ENCODE results near the gene FAF2. TPM values are rescaled to one million over a fixed set of nuclear protein-coding genes. Genes with fewer than 3 reads are reported as not detected.
"Not testable (repeated sequence)": the region's sequence is repeated elsewhere in the genome, so short reads cannot be mapped to it uniquely, and the experiment has no call there.

Gene FAF2
- total and polyA plus RNA-seq, 10 of the 15 experiments (the other 5 are each of a cell fraction or from before 2014, with no cell fraction given) = 19.0 to 45.1 (median 35.6) TPM

DNA sequence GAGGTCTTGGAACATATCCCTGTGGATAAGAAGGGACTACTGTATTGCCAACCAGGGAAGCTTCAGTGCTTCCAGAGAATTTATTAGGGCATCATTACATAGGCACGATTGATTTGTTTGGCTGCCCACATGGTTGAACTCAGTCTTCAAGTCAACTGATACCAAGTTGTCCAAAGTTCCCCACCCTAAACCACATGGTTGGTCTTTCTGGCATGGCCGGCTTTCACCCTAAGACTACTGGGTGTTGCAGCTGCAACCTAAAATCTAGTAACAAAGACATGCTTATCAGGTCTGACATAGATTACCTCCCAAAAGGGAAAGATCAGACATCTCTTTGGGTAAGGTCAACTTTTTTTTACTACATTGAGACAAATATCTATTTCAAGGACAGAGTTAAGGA is 37.0 kb downstream of the FAF2 start (continued):
- TF ChIP-seq, protein P1, sequence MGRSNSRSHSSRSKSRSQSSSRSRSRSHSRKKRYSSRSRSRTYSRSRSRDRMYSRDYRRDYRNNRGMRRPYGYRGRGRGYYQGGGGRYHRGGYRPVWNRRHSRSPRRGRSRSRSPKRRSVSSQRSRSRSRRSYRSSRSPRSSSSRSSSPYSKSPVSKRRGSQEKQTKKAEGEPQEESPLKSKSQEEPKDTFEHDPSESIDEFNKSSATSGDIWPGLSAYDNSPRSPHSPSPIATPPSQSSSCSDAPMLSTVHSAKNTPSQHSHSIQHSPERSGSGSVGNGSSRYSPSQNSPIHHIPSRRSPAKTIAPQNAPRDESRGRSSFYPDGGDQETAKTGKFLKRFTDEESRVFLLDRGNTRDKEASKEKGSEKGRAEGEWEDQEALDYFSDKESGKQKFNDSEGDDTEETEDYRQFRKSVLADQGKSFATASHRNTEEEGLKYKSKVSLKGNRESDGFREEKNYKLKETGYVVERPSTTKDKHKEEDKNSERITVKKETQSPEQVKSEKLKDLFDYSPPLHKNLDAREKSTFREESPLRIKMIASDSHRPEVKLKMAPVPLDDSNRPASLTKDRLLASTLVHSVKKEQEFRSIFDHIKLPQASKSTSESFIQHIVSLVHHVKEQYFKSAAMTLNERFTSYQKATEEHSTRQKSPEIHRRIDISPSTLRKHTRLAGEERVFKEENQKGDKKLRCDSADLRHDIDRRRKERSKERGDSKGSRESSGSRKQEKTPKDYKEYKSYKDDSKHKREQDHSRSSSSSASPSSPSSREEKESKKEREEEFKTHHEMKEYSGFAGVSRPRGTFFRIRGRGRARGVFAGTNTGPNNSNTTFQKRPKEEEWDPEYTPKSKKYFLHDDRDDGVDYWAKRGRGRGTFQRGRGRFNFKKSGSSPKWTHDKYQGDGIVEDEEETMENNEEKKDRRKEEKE (IDR thresholded peaks at IDR 0.05) = no peak

DNA sequence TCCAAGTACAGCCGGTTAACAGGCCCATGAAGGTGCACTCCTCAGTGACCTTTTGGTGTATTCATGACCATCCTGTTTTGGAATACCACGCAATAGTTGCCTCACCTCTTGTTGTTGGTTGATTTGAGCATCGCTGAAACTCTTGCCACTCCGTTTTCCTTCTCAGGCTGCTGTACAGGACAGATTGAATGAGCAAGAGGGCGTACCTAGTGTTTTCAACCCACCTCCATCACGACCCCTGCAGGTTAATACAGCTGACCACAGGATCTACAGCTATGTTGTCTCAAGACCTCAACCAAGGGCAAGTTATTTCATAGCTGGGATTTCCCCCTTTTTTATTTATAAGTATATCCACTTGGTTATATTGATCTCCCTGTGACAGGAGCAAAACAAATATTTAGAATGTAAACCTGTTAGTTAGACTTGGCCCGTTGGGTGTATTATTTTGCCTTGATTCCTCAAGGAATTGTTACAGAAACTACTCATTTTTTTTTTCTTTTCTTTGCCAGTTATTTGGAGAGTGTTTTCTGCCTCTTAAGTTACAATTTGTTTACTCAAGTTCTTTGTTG is 38.1 kb downstream of the FAF2 start:
- Histone ChIP-seq H2AFZ (ENCODE audit: control insufficient read depth, low read depth, low read length) (no peak overlapping the region), H3K9ac (ENCODE audit: control insufficient read depth, insufficient read depth, low read length) (no peak overlapping the region), H3K4me1 (ENCODE audit: control insufficient read depth, insufficient read depth, low read length) (no peaks in the 10 kb centered on the region), H3K36me3 (ENCODE audit: control insufficient read depth in 2 of 2, insufficient read depth in 2 of 2, low read length in 1 of 2) (peaks cover 8 to 35% of the 10 kb centered on the region in 2 experiments), H3K4me3 (no peak overlapping the region), H3K27ac (ENCODE audit: control insufficient read depth, insufficient read depth) (no peak overlapping the region), H3K27me3 (replicated peaks in 1 of 2; ENCODE audit: control insufficient read depth in 2 of 2, insufficient read depth in 2 of 2, low read length in 1 of 2) (no peaks in the 10 kb centered on the region), H3K9me3 (replicated peaks; ENCODE audit: control insufficient read depth, insufficient read depth, low read length) (no peaks in the 10 kb centered on the region), H3K4me2 (ENCODE audit: control insufficient read depth, insufficient read depth) (no peak overlapping the region), H4K20me1 (ENCODE audit: control insufficient read depth, insufficient read depth) (no peaks in the 10 kb centered on the region; the same call in none of the 2 replicates), H3K79me2 (ENCODE audit: control insufficient read depth, insufficient read depth, low read length) (no peaks in the 10 kb centered on the region)
- ATAC-seq (no peak), DNase-seq (ENCODE audit: low read depth, low spot score) (no peak), FAIRE-seq (no peak)
- CTCF ChIA-PET = interaction anchor here (0.6 kb wide), 1 partner anchor 17 kb away, joined by 4 read pairs; no protein-coding TSS in a partner anchor
- no TSS peak for BruUV-seq (replicated peaks)
- no peak for TF ChIP-seq NRF1 (conservative IDR thresholded peaks at IDR 0.05; ENCODE audit: low read depth, low read length)
- POLR2A ChIA-PET = no interaction called here
- intact Hi-C loops (cut with micrococcal nuclease; ENCODE audit: unreplicated experiment) = no loop called here
- SMC1A ChIA-PET (ENCODE audit: uncharacterized antibody, unreplicated experiment) = interaction anchor here (0.9 kb wide), 1 partner anchor 26 kb away, joined by 3 read pairs; no protein-coding TSS in a partner anchor
- in situ Hi-C loops (cut with MboI) = no loop called here
- RAD21 ChIA-PET (ENCODE audit: unreplicated experiment) = interaction anchor here (0.7 kb wide), 1 partner anchor 38 kb away, joined by 3 read pairs; the partner anchor contains the start of gene FAF2
- 90% methylated on average over 7 of the region's 7 CpGs for WGBS (ENCODE audit: insufficient coverage, insufficient replicate concordance, low lambda C conversion rate, missing lambda C conversion rate)

DNA sequence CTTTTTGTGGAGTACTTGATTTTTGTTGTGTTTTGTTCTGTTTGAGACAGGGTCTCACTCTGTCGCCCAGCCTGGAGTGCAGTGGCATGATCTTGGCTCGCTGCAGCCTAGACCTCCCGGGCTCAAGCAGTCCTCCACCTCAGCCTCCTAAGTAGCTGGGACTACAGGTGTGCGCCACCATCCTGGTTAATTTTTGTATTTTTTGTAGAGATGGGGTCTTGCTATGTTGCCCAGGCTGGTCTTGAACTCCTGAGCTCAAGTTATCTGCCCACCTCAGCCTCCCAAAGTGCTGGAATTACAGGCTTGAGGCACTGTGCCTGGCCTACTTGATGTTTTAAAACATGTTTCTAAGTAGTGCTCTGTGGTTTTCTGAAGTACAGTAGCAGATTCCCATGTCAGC is 39.0 kb downstream of the FAF2 start:
- POLR2A ChIA-PET; BruUV-seq (replicated peaks); H3K4me2 ChIP-seq (ENCODE audit: control insufficient read depth, insufficient read depth); ATAC-seq; DNase-seq (ENCODE audit: low read depth, low spot score); FAIRE-seq; H4K20me1 ChIP-seq (ENCODE audit: control insufficient read depth, insufficient read depth); H3K27me3 ChIP-seq (replicated peaks in 1 of 2; ENCODE audit: control insufficient read depth in 2 of 2, insufficient read depth in 2 of 2, low read length in 1 of 2); SMC1A ChIA-PET (ENCODE audit: uncharacterized antibody, unreplicated experiment); in situ Hi-C loops (cut with MboI); H3K9me3 ChIP-seq (replicated peaks; ENCODE audit: control insufficient read depth, insufficient read depth, low read length); H3K79me2 ChIP-seq (ENCODE audit: control insufficient read depth, insufficient read depth, low read length); H3K9ac ChIP-seq (ENCODE audit: control insufficient read depth, insufficient read depth, low read length); H3K4me3 ChIP-seq; CTCF ChIA-PET; RAD21 ChIA-PET (ENCODE audit: unreplicated experiment); intact Hi-C loops (cut with micrococcal nuclease; ENCODE audit: unreplicated experiment); H3K4me1 ChIP-seq (ENCODE audit: control insufficient read depth, insufficient read depth, low read length); H3K27ac ChIP-seq (ENCODE audit: control insufficient read depth, insufficient read depth); H2AFZ ChIP-seq (ENCODE audit: control insufficient read depth, low read depth, low read length): not testable (repeated sequence)
- WGBS (ENCODE audit: insufficient coverage, insufficient replicate concordance, low lambda C conversion rate, missing lambda C conversion rate) = 100% methylated on average over 4 of the region's 4 CpGs
- H3K36me3 ChIP-seq (ENCODE audit: control insufficient read depth in 2 of 2, insufficient read depth in 2 of 2, low read length in 1 of 2) = peaks cover 5 to 41% of the 10 kb centered on the region in 2 experiments

Data from GM12878 (cell line).